PC-9 (cell line): ENCODE measurements around the gene CEP162. TPM values are rescaled to one million over a fixed set of nuclear protein-coding genes. Genes with fewer than 3 reads are reported as not detected.

Experiments used
- BruUV-seq: library from RNA; stranded (reverse); fragments of 400-500 nt; replicated peaks from 2 replicates; lab custom pipeline; 2021; lab: Mats Ljungman, UMichigan
- CTCF ChIA-PET: fragments of 300-600 bp; sonication (Branson Sonifier 250); formaldehyde crosslinking; loops from one replicate; lab custom pipeline; 2022; ENCODE audit warnings: antibody characterized with exemption; lab: Charles Lee
- POLR2A ChIA-PET: fragments of 300-600 bp; sonication (Branson Sonifier 250); formaldehyde crosslinking; loops from one replicate; lab custom pipeline; 2022; ENCODE audit warnings: antibody characterized with exemption; ENCODE audit not compliant: unreplicated experiment; lab: Charles Lee
- DNase-seq, 2 experiments: peaks; one replicate each; pipeline versions ENCODE4 v3.0.0 to v3.0.0-alpha.2; 2015 to 2022; ENCODE audit warnings: mixed read lengths in 1 of 2
- H2AFZ ChIP-seq: fragments of 200-600 bp; sonication (generic); 2 replicates; pipeline ENCODE4 v1.8.1; 2017; ENCODE audit warnings: antibody characterized with exemption
- H3F3A ChIP-seq: fragments of 200-600 bp; sonication (generic); 2 replicates; pipeline ENCODE4 v1.8.1; 2017; ENCODE audit warnings: antibody characterized with exemption, mild to moderate bottlenecking, low read depth; ENCODE audit not compliant: insufficient read depth
- H3K27ac ChIP-seq: fragments of 200-600 bp; sonication (generic); 2 replicates; pipeline ENCODE4 v1.6.1; 2016; ENCODE audit warnings: mixed run types
- H3K27me3 ChIP-seq: fragments of 200-600 bp; sonication (generic); 2 replicates; pipeline ENCODE4 v1.6.1; 2016; ENCODE audit warnings: low read depth, mixed run types; ENCODE audit not compliant: insufficient read depth
- H3K36me3 ChIP-seq: fragments of 200-600 bp; sonication (generic); 2 replicates; pipeline ENCODE4 v1.6.1; 2016; ENCODE audit warnings: low read depth, mixed run types
- H3K4me1 ChIP-seq: fragments of 200-600 bp; sonication (generic); replicated peaks from 2 replicates; pipeline ENCODE4 v1.6.1; 2016; ENCODE audit warnings: mixed run types; ENCODE audit not compliant: insufficient read depth
- H3K4me2 ChIP-seq: fragments of 200-600 bp; sonication (generic); 2 replicates; pipeline ENCODE4 v1.6.1; 2017; ENCODE audit warnings: mixed run types
- H3K4me3 ChIP-seq: fragments of 200-600 bp; sonication (generic); 2 replicates; pipeline ENCODE4 v1.6.1; 2016; ENCODE audit warnings: mixed run types
- H3K79me2 ChIP-seq: fragments of 200-600 bp; sonication (generic); 2 replicates; pipeline ENCODE4 v1.6.1; 2017; ENCODE audit warnings: low read depth, mixed run types
- H3K9me2 ChIP-seq: fragments of 200-600 bp; sonication (generic); 2 replicates; pipeline ENCODE4 v1.8.1; 2017; ENCODE audit warnings: mild to moderate bottlenecking; ENCODE audit not compliant: insufficient read depth
- H3K9me3 ChIP-seq: fragments of 200-600 bp; sonication (generic); 2 replicates; pipeline ENCODE4 v1.8.1; 2016; ENCODE audit warnings: low read depth; ENCODE audit not compliant: insufficient read depth
- H4K20me1 ChIP-seq: fragments of 200-600 bp; sonication (generic); 2 replicates; pipeline ENCODE4 v1.8.1; 2017; ENCODE audit not compliant: insufficient read depth
- EZH2 ChIP-seq: fragments of 200-600 bp; sonication (generic); IDR thresholded peaks from 2 replicates; pipeline ENCODE4 v1.8.0; 2017; ENCODE audit warnings: antibody characterized with exemption, low read depth
- intact Hi-C: fragments of 100-400 bp; cut with micrococcal nuclease; formaldehyde crosslinking; loops from one replicate; pipeline ENCODE4 v1.10.0; 2022; ENCODE audit not compliant: unreplicated experiment
- total RNA-seq: library from RNA; stranded (reverse); gene quantifications from 2 replicates; pipeline ENCODE4 v1.2.3, GENCODE V29; 2021
- TF ChIP-seq, protein P1 (sequence below): fragments of 200-600 bp; sonication (generic); conservative IDR thresholded peaks from 2 replicates; pipeline ENCODE4 v1.6.1; 2017; ENCODE audit warnings: mixed run types, antibody characterized with exemption, mild to moderate bottlenecking, moderate library complexity

The CEP162 gene
- total RNA-seq, 1 experiment from 2014 or later, result 5.8 TPM

DNA sequence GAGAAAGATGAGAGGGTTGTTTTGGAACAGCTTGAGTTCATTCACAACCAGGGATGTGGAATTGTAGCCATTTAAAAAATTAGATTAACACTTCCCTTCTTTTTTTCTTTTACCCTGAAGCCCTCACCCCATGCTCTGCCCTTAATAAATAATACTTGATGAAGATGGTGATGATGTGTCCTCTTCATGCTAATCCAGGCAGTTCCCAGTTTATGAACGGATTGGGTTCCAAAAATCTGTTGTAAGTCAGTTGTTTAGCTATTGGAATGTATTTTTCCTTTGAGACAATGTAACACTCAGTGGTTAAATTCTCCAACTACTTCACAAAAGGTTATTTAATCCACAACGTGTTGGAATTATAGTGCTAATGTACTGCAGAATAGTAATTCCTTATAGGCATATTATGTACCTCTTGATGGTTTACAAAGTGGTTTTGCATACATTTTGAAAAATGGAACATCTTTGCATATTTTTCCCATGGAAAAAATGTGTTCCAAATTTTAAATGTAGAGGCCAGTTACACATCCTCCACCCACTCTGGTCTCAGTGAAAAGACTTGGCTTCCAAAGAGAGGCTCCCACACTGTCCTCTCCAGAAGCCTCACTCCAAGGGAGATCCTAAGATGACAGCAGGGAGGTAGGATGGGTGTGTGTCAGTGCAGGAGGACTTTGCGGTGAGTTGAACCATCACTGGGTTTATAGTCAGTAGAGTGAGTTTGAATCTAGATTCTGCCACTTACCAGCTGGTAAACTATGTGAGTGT is 45.8 kb upstream of the CEP162 start:
- BruUV-seq, result no TSS peak
- H3K79me2 ChIP-seq, result no peaks in the 10 kb centered on the region
- H3F3A ChIP-seq, result no peaks in the 10 kb centered on the region
- no peaks in the 10 kb centered on the region for H3K27me3 ChIP-seq
- DNase-seq, result no peak
- no peak overlapping the region for H3K4me2 ChIP-seq
- no peak overlapping the region for H3K27ac ChIP-seq
- ChIA-PET CTCF (no interaction called here), POLR2A (no interaction called here)
- intact Hi-C loops, result no loop called here
- no peaks in the 10 kb centered on the region for H3K9me3 ChIP-seq
- no peaks in the 10 kb centered on the region for H3K9me2 ChIP-seq
- no peaks in the 10 kb centered on the region for H4K20me1 ChIP-seq
- H3K4me3 ChIP-seq, result no peak overlapping the region
- H3K36me3 ChIP-seq, result no peaks in the 10 kb centered on the region
- TF ChIP-seq EZH2, result no peak
- TF ChIP-seq, protein P1, sequence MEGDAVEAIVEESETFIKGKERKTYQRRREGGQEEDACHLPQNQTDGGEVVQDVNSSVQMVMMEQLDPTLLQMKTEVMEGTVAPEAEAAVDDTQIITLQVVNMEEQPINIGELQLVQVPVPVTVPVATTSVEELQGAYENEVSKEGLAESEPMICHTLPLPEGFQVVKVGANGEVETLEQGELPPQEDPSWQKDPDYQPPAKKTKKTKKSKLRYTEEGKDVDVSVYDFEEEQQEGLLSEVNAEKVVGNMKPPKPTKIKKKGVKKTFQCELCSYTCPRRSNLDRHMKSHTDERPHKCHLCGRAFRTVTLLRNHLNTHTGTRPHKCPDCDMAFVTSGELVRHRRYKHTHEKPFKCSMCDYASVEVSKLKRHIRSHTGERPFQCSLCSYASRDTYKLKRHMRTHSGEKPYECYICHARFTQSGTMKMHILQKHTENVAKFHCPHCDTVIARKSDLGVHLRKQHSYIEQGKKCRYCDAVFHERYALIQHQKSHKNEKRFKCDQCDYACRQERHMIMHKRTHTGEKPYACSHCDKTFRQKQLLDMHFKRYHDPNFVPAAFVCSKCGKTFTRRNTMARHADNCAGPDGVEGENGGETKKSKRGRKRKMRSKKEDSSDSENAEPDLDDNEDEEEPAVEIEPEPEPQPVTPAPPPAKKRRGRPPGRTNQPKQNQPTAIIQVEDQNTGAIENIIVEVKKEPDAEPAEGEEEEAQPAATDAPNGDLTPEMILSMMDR, result no peak
- H2AFZ ChIP-seq, result no peak overlapping the region
- no peaks in the 10 kb centered on the region for H3K4me1 ChIP-seq

- H3K9me2 ChIP-seq, result no peaks in the 10 kb centered on the region
- H3K4me2 ChIP-seq, result no peak overlapping the region
- no peaks in the 10 kb centered on the region for H3K79me2 ChIP-seq
- H3K4me1 ChIP-seq, result no peaks in the 10 kb centered on the region
- no peaks in the 10 kb centered on the region for H3K36me3 ChIP-seq
- no peaks in the 10 kb centered on the region for H3K9me3 ChIP-seq
- no peak for TF ChIP-seq EZH2
- TF ChIP-seq, protein P1, result no peak
- H2AFZ ChIP-seq, result no peak overlapping the region
- CTCF ChIA-PET, result no interaction called here
- intact Hi-C loops, result no loop called here
- H3K27me3 ChIP-seq, result no peaks in the 10 kb centered on the region
- no peak for DNase-seq
- H4K20me1 ChIP-seq, result no peaks in the 10 kb centered on the region
- no peak overlapping the region for H3K27ac ChIP-seq
- no peaks in the 10 kb centered on the region for H3F3A ChIP-seq
- H3K4me3 ChIP-seq, result no peak overlapping the region
- BruUV-seq, result no TSS peak
- POLR2A ChIA-PET, result no interaction called here
Measured at GRCh38 chr6:84272298-84272697, 44.9 kb upstream of the CEP162 start.

DNA sequence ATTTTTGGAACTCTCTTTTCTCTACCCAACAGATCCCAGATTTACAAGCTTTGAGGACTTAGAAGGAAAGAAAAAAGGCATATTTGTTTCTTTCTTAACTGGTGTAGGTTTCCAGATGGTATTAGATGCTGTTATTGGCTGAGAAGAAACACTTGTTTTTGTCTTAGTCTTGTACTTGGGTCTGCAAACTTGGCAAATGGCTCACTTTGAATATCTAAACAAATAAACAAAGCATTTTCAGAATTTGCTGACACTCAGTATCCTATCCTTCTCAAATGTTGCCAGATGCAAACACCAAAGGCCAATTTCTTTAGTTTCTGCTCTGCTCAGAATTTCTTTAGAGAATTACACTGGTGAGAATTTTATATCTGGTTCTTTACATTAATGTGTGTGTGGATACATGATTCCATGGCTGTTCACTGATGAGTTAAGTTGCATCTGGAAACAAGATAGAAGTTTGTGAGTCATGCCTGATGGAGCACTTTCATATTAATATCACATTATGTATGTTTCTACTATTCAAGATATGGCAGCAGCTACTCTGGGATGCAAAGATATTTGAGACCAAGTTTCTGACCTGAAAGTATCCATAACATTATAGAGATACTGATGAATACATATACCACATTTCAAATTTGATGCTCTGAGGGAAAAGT is 43.7 kb upstream of the CEP162 start:
- Histone ChIP-seq H3K4me2 (no peak overlapping the region), H3K36me3 (no peaks in the 10 kb centered on the region), H4K20me1 (no peaks in the 10 kb centered on the region), H3K9me2 (no peaks in the 10 kb centered on the region), H3K79me2 (no peaks in the 10 kb centered on the region), H3K9me3 (no peaks in the 10 kb centered on the region), H3K4me3 (no peak overlapping the region), H2AFZ (no peak overlapping the region), H3K27ac (no peak overlapping the region), H3K4me1 (no peaks in the 10 kb centered on the region), H3F3A (no peaks in the 10 kb centered on the region), H3K27me3 (no peaks in the 10 kb centered on the region)
- no peak for DNase-seq
- POLR2A ChIA-PET, result no interaction called here
- no TSS peak for BruUV-seq
- no peak for TF ChIP-seq EZH2
- TF ChIP-seq, protein P1, result no peak
- CTCF ChIA-PET, result no interaction called here
- intact Hi-C loops, result no loop called here
